Measurements from ENCODE around the gene BOC. TPM values are rescaled to one million over a fixed set of nuclear protein-coding genes. Genes with fewer than 3 reads are reported as not detected.

BOC gene
- polyA plus RNA-seq, 1 donor from 2014 or later: 0.53 TPM

- no peak overlapping the region for H3K27ac ChIP-seq (ENCODE audit: low read length)
- TF ChIP-seq EZH2 (IDR thresholded peaks at IDR 0.05; ENCODE audit: borderline replicate concordance, insufficient read depth, low read length, poor library complexity, severe bottlenecking) (no peak), POLR2AphosphoS5 (IDR thresholded peaks at IDR 0.05) (no peak), RAD21 (conservative IDR thresholded peaks at IDR 0.05) (no peak), MXI1 (conservative IDR thresholded peaks at IDR 0.05; ENCODE audit: poor library complexity, severe bottlenecking) (no peak)
- H3K4me3 ChIP-seq (ENCODE audit: low read length): no peak overlapping the region
- H3K79me2 ChIP-seq (replicated peaks; ENCODE audit: insufficient read depth, low read length): peaks cover 46% of the 10 kb centered on the region
- H3K4me2 ChIP-seq (ENCODE audit: low read length): no peak overlapping the region
- no peaks in the 10 kb centered on the region for H3K36me3 ChIP-seq (ENCODE audit: insufficient read depth, low read length)
- no peaks in the 10 kb centered on the region for H4K20me1 ChIP-seq (ENCODE audit: insufficient read depth)
- H3K9ac ChIP-seq (ENCODE audit: low read length): no peak overlapping the region
- H3K27me3 ChIP-seq (ENCODE audit: insufficient read depth, low read depth, low read length): no peaks in the 10 kb centered on the region
- H3F3A ChIP-seq (ENCODE audit: insufficient read depth, low read length, poor library complexity, severe bottlenecking): peaks cover 5% of the 10 kb centered on the region
- H2AFZ ChIP-seq (ENCODE audit: low read depth, low read length): no peak overlapping the region
- H3K9me2 ChIP-seq (ENCODE audit: insufficient read depth, low read length): no peaks in the 10 kb centered on the region
- H3K9me3 ChIP-seq (ENCODE audit: low read length): no peaks in the 10 kb centered on the region
Measured at GRCh38 chr3:113240841-113241240, 29.5 kb downstream of the BOC start.

DNA sequence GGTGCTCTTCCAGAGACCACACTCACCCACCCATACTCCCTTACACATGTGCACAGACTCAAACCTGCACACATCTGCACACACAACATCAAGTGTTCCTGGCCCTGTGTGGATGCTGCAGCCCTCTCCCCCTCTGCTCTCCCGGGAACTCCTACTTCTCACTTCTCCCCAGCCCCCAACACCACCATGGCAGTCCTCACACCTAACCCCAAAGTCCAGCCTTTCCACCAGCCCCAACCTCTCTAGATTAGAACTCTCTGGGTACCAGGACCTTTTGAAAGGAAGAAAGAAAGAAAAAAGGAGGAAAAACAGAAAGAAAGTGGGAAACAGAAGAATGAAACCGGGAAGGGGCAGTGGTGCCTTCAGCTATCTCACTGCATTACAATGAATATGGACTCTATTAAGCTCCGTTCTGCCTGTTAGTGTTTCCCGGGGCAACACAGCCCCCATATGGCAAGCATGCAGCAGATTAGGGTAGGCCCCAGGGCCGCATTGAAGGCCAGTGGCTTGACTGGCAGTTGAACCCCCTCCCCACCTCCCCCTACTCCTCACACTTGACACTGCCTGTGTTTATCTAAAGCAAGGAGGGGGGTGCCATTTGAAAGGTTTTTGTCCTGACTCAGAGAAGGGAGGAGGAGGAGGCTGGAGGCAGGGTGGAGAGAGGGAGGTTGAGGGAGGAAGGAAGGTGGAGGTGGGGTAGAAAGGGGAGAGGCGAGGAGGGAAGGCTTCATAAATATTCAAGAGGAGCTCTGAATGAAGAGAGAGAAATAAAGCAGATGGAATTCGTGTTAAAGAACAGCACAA lies 30.1 kb downstream of the BOC start:
- peaks cover 50% of the 10 kb centered on the region for H3K79me2 ChIP-seq (replicated peaks; ENCODE audit: insufficient read depth, low read length)
- no peak overlapping the region for H3K4me3 ChIP-seq (ENCODE audit: low read length)
- peak overlapping the region; percentile 47 for H3K27ac ChIP-seq (ENCODE audit: low read length)
- H3K36me3 ChIP-seq (ENCODE audit: insufficient read depth, low read length): no peaks in the 10 kb centered on the region
- H3K27me3 ChIP-seq (ENCODE audit: insufficient read depth, low read depth, low read length): no peaks in the 10 kb centered on the region
- H3K9ac ChIP-seq (ENCODE audit: low read length): no peak overlapping the region
- H3F3A ChIP-seq (ENCODE audit: insufficient read depth, low read length, poor library complexity, severe bottlenecking): peaks cover 5% of the 10 kb centered on the region
- H4K20me1 ChIP-seq (ENCODE audit: insufficient read depth): no peaks in the 10 kb centered on the region
- H3K9me2 ChIP-seq (ENCODE audit: insufficient read depth, low read length): no peaks in the 10 kb centered on the region
- H3K9me3 ChIP-seq (ENCODE audit: low read length): no peaks in the 10 kb centered on the region
- peak overlapping the region; percentile 17 for H2AFZ ChIP-seq (ENCODE audit: low read depth, low read length)
- TF ChIP-seq SMC3 (conservative IDR thresholded peaks at IDR 0.05; ENCODE audit: poor library complexity): no peak
- no peak for TF ChIP-seq EP300 (conservative IDR thresholded peaks at IDR 0.05; ENCODE audit: poor library complexity, severe bottlenecking)
- TF ChIP-seq MXI1 (conservative IDR thresholded peaks at IDR 0.05; ENCODE audit: poor library complexity, severe bottlenecking): no peak
- TF ChIP-seq, protein P1, sequence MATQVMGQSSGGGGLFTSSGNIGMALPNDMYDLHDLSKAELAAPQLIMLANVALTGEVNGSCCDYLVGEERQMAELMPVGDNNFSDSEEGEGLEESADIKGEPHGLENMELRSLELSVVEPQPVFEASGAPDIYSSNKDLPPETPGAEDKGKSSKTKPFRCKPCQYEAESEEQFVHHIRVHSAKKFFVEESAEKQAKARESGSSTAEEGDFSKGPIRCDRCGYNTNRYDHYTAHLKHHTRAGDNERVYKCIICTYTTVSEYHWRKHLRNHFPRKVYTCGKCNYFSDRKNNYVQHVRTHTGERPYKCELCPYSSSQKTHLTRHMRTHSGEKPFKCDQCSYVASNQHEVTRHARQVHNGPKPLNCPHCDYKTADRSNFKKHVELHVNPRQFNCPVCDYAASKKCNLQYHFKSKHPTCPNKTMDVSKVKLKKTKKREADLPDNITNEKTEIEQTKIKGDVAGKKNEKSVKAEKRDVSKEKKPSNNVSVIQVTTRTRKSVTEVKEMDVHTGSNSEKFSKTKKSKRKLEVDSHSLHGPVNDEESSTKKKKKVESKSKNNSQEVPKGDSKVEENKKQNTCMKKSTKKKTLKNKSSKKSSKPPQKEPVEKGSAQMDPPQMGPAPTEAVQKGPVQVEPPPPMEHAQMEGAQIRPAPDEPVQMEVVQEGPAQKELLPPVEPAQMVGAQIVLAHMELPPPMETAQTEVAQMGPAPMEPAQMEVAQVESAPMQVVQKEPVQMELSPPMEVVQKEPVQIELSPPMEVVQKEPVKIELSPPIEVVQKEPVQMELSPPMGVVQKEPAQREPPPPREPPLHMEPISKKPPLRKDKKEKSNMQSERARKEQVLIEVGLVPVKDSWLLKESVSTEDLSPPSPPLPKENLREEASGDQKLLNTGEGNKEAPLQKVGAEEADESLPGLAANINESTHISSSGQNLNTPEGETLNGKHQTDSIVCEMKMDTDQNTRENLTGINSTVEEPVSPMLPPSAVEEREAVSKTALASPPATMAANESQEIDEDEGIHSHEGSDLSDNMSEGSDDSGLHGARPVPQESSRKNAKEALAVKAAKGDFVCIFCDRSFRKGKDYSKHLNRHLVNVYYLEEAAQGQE (IDR thresholded peaks at IDR 0.05; ENCODE audit: borderline replicate concordance): no peak
- TF ChIP-seq, protein P2, sequence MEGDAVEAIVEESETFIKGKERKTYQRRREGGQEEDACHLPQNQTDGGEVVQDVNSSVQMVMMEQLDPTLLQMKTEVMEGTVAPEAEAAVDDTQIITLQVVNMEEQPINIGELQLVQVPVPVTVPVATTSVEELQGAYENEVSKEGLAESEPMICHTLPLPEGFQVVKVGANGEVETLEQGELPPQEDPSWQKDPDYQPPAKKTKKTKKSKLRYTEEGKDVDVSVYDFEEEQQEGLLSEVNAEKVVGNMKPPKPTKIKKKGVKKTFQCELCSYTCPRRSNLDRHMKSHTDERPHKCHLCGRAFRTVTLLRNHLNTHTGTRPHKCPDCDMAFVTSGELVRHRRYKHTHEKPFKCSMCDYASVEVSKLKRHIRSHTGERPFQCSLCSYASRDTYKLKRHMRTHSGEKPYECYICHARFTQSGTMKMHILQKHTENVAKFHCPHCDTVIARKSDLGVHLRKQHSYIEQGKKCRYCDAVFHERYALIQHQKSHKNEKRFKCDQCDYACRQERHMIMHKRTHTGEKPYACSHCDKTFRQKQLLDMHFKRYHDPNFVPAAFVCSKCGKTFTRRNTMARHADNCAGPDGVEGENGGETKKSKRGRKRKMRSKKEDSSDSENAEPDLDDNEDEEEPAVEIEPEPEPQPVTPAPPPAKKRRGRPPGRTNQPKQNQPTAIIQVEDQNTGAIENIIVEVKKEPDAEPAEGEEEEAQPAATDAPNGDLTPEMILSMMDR (IDR thresholded peaks at IDR 0.05; ENCODE audit: poor library complexity, severe bottlenecking): peak; percentile 13
- TF ChIP-seq EZH2 (IDR thresholded peaks at IDR 0.05; ENCODE audit: borderline replicate concordance, insufficient read depth, low read length, poor library complexity, severe bottlenecking): no peak
- peak; percentile 29 for TF ChIP-seq RAD21 (conservative IDR thresholded peaks at IDR 0.05)
- no peak overlapping the region for H3K4me2 ChIP-seq (ENCODE audit: low read length)

Measured in neural cell (in vitro differentiated cells).